OCI-LY7 (cell line): Measurements from ENCODE around the gene LRP1B. TPM values are rescaled to one million over a fixed set of nuclear protein-coding genes. Genes with fewer than 3 reads are reported as not detected.

Source experiments
- BruUV-seq: library from RNA; stranded (reverse); fragments of 400-500 nt; replicated peaks from 2 replicates; lab custom pipeline; 2021; lab: Mats Ljungman, UMichigan
- CTCF ChIA-PET: fragments of 300-600 bp; sonication (Branson Sonifier 250); formaldehyde crosslinking; loops from one replicate; lab custom pipeline; 2022; ENCODE audit warnings: antibody characterized with exemption; ENCODE audit not compliant: unreplicated experiment; lab: Charles Lee
- POLR2A ChIA-PET: fragments of 300-600 bp; sonication (Branson Sonifier 250); formaldehyde crosslinking; loops from one replicate; lab custom pipeline; 2022; ENCODE audit warnings: antibody characterized with exemption; lab: Charles Lee
- DNase-seq: peaks from one replicate; pipeline ENCODE4 v3.0.0-alpha.2; 2015; ENCODE audit warnings: low spot score
- H2AFZ ChIP-seq: fragments of 200-600 bp; sonication (generic), shearing (Covaris generic); 2 replicates; pipeline ENCODE4 v1.6.1; 2014; ENCODE audit warnings: mild to moderate bottlenecking, antibody characterized with exemption, low read length, moderate library complexity
- H3K27ac ChIP-seq: fragments of 200-600 bp; sonication (generic); 2 replicates; pipeline ENCODE4 v1.5.1; 2014; ENCODE audit warnings: mixed run types, low read depth, mild to moderate bottlenecking, moderate library complexity, low read length, inconsistent platforms; ENCODE audit not compliant: poor library complexity, severe bottlenecking
- H3K36me3 ChIP-seq: fragments of 200-600 bp; sonication (generic); 2 replicates; pipeline ENCODE4 v1.6.1; 2014; ENCODE audit warnings: mild to moderate bottlenecking, antibody characterized with exemption, low read length, moderate library complexity, mixed read lengths; ENCODE audit not compliant: insufficient read depth
- H3K4me1 ChIP-seq: fragments of 200-600 bp; sonication (generic); 2 replicates; pipeline ENCODE4 v1.5.1; 2014; ENCODE audit warnings: mild to moderate bottlenecking, low read length; ENCODE audit not compliant: insufficient read depth, poor library complexity, severe bottlenecking
- H3K4me2 ChIP-seq: fragments of 200-600 bp; sonication (generic); 2 replicates; pipeline ENCODE4 v1.6.1; 2014; ENCODE audit warnings: mild to moderate bottlenecking, low read length
- H3K4me3 ChIP-seq: fragments of 200-600 bp; sonication (generic); 2 replicates; pipeline ENCODE4 v1.5.1; 2014; ENCODE audit warnings: mild to moderate bottlenecking, low read depth, low read length; ENCODE audit not compliant: poor library complexity, severe bottlenecking
- H3K79me2 ChIP-seq: fragments of 200-600 bp; sonication (generic); 2 replicates; pipeline ENCODE4 v1.6.1; 2016; ENCODE audit warnings: low read depth, mild to moderate bottlenecking, low read length, moderate library complexity, mixed read lengths; ENCODE audit not compliant: insufficient read depth
- H3K9me2 ChIP-seq: fragments of 200-600 bp; sonication (generic); 2 replicates; pipeline ENCODE4 v1.6.1; 2016; ENCODE audit warnings: mild to moderate bottlenecking, low read length, mixed read lengths; ENCODE audit not compliant: insufficient read depth
- H3K9me3 ChIP-seq: fragments of 200-600 bp; sonication (generic); 2 replicates; pipeline ENCODE4 v1.6.1; 2014; ENCODE audit warnings: mild to moderate bottlenecking, mixed run types, low read length, mixed read lengths
- H4K20me1 ChIP-seq: fragments of 200-600 bp; sonication (generic); 2 replicates; pipeline ENCODE4 v1.6.1; 2014; ENCODE audit warnings: mild to moderate bottlenecking, antibody characterized with exemption, low read length, moderate library complexity, mixed read lengths; ENCODE audit not compliant: insufficient read depth
- CTCF ChIP-seq: fragments of 200-600 bp; sonication (generic); conservative IDR thresholded peaks from 2 replicates; pipeline ENCODE4 v1.5.1; 2014; ENCODE audit warnings: mild to moderate bottlenecking, antibody characterized with exemption, low read length, moderate library complexity, mixed read lengths
- EZH2phosphoT487 ChIP-seq: fragments of 200-600 bp; sonication (generic); IDR thresholded peaks from 2 replicates; pipeline ENCODE4 v1.6.1; 2018; ENCODE audit warnings: low read depth, borderline replicate concordance, mild to moderate bottlenecking, mixed run types, antibody characterized with exemption, low read length, moderate library complexity, mixed read lengths
- intact Hi-C: fragments of 100-400 bp; cut with micrococcal nuclease; formaldehyde crosslinking; loops from one replicate; pipeline ENCODE4 v1.10.0; 2022; ENCODE audit not compliant: unreplicated experiment
- total RNA-seq, 2 experiments: library from RNA; depleted of rRNA in 1 of 2; stranded (reverse); fragments of >200 nt in 1 of 2; shearing (Covaris generic) in 1 of 2; gene quantifications; 2 replicates each; pipeline ENCODE4 v1.2.3, GENCODE V29; 2014 to 2022

The LRP1B gene
- total RNA-seq, 2 experiments from 2014 or later: not detected

- no peak overlapping the region for H2AFZ ChIP-seq
- H4K20me1 ChIP-seq: no peaks in the 10 kb centered on the region
- H3K79me2 ChIP-seq: no peaks in the 10 kb centered on the region
- H3K4me3 ChIP-seq: no peak overlapping the region
- no peak overlapping the region for H3K4me2 ChIP-seq
- no peaks in the 10 kb centered on the region for H3K4me1 ChIP-seq
- H3K9me3 ChIP-seq: no peaks in the 10 kb centered on the region
- intact Hi-C loops: no loop called here
- ChIA-PET CTCF (no interaction called here), POLR2A (interaction anchor here (0.7 to 0.8 kb wide), 2 partner anchors 17 to 46 kb away, joined by 3 read pairs; no protein-coding TSS in a partner anchor)
- TF ChIP-seq EZH2phosphoT487 (no peak), CTCF (no peak)
- no peaks in the 10 kb centered on the region for H3K36me3 ChIP-seq
- H3K9me2 ChIP-seq: no peaks in the 10 kb centered on the region
- H3K27ac ChIP-seq: no peak overlapping the region
- no peak for DNase-seq
- BruUV-seq: no TSS peak
Measured at GRCh38 chr2:141782574-141782973, 348.2 kb downstream of the LRP1B start.

- no peaks in the 10 kb centered on the region for H3K4me1 ChIP-seq
- no TSS peak for BruUV-seq
- H3K27ac ChIP-seq: no peak overlapping the region
- DNase-seq: no peak
- TF ChIP-seq CTCF (no peak), EZH2phosphoT487 (no peak)
- POLR2A ChIA-PET: interaction anchor here (1.0 to 1.2 kb wide), 2 partner anchors 18 to 109 kb away, joined by 3 to 4 read pairs; no protein-coding TSS in a partner anchor
- H3K79me2 ChIP-seq: no peaks in the 10 kb centered on the region
- CTCF ChIA-PET: no interaction called here
- H2AFZ ChIP-seq: no peak overlapping the region
- H3K4me3 ChIP-seq: no peak overlapping the region
- no peak overlapping the region for H3K4me2 ChIP-seq
- no peaks in the 10 kb centered on the region for H4K20me1 ChIP-seq
- intact Hi-C loops: no loop called here
- H3K9me3 ChIP-seq: no peaks in the 10 kb centered on the region
- H3K9me2 ChIP-seq: no peaks in the 10 kb centered on the region
- H3K36me3 ChIP-seq: no peaks in the 10 kb centered on the region
Measured at GRCh38 chr2:141778315-141778835, 352.4 kb downstream of the LRP1B start.

- Histone ChIP-seq H3K4me2 (no peak overlapping the region), H3K4me3 (no peak overlapping the region), H3K4me1 (no peaks in the 10 kb centered on the region), H3K27ac (no peak overlapping the region), H4K20me1 (no peaks in the 10 kb centered on the region), H3K79me2 (no peaks in the 10 kb centered on the region), H3K36me3 (no peaks in the 10 kb centered on the region), H2AFZ (no peak overlapping the region), H3K9me2 (no peaks in the 10 kb centered on the region), H3K9me3 (no peaks in the 10 kb centered on the region)
- CTCF ChIA-PET: no interaction called here
- POLR2A ChIA-PET: no interaction called here
- TF ChIP-seq CTCF (no peak), EZH2phosphoT487 (no peak)
- no TSS peak for BruUV-seq
- DNase-seq: no peak
- intact Hi-C loops: no loop called here
Measured at GRCh38 chr2:141770530-141770929, 360.3 kb downstream of the LRP1B start.
